Skin of body (tissue), 2 donors: ENCODE results near the gene KIAA1217. TPM values are rescaled to one million over a fixed set of nuclear protein-coding genes. Genes with fewer than 3 reads are reported as not detected.

Source experiments
- DNase-seq: peaks from one replicate; lab custom pipeline; 2025; lab: John Stamatoyannopoulos, UW
- total RNA-seq: library from RNA; depleted of rRNA; stranded (reverse); fragments of >200 nt; gene quantifications from one replicate; pipeline ENCODE4 v1.2.3, GENCODE V29; 2014

The KIAA1217 gene, protein sequence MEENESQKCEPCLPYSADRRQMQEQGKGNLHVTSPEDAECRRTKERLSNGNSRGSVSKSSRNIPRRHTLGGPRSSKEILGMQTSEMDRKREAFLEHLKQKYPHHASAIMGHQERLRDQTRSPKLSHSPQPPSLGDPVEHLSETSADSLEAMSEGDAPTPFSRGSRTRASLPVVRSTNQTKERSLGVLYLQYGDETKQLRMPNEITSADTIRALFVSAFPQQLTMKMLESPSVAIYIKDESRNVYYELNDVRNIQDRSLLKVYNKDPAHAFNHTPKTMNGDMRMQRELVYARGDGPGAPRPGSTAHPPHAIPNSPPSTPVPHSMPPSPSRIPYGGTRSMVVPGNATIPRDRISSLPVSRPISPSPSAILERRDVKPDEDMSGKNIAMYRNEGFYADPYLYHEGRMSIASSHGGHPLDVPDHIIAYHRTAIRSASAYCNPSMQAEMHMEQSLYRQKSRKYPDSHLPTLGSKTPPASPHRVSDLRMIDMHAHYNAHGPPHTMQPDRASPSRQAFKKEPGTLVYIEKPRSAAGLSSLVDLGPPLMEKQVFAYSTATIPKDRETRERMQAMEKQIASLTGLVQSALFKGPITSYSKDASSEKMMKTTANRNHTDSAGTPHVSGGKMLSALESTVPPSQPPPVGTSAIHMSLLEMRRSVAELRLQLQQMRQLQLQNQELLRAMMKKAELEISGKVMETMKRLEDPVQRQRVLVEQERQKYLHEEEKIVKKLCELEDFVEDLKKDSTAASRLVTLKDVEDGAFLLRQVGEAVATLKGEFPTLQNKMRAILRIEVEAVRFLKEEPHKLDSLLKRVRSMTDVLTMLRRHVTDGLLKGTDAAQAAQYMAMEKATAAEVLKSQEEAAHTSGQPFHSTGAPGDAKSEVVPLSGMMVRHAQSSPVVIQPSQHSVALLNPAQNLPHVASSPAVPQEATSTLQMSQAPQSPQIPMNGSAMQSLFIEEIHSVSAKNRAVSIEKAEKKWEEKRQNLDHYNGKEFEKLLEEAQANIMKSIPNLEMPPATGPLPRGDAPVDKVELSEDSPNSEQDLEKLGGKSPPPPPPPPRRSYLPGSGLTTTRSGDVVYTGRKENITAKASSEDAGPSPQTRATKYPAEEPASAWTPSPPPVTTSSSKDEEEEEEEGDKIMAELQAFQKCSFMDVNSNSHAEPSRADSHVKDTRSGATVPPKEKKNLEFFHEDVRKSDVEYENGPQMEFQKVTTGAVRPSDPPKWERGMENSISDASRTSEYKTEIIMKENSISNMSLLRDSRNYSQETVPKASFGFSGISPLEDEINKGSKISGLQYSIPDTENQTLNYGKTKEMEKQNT (N-terminal part only)
- total RNA-seq, result 19.8 TPM

DNA sequence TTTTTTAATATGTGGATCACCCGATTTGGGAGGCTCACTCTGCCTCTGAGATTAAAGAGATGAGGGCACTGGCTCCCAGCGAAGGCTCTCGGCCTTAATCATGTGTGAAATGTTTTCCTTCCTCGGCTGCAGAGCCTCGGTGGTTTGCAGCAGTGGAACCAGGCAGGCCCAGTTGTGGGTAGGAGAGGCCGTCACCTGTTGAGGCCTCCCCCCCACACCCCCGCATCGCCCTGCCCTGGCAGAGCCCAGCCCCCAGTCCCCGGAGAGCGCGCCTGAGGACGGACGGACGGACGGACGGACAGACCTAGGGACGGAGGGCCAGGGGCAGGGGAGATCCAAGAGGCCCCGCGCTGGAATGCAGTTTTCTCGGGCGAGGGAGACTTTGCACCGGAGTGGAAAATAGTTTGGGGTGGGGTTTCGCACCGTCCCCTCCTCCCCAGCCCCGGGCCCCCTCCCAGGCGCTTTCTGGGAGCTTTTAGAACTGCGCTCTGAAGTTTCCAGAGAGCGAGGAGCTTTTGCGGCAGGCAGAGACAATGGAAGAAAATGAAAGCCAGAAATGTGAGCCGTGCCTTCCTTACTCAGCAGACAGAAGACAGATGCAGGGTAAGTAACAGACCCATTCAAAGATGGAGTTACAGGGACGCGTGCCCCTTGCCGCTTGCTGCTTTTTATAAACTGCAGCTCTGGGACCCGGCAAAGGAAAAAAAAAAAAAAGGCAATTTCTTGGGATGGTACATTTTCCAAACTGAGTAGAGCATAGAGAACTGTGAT is at the start of gene KIAA1217:
Gene KIAA1217, plus strand, starts transcription at position 478 of the 771 bp plus-strand sequence. Its CDS starts 56 bp downstream, at position 534.
- DNase-seq, result peak; percentile 84

DNA sequence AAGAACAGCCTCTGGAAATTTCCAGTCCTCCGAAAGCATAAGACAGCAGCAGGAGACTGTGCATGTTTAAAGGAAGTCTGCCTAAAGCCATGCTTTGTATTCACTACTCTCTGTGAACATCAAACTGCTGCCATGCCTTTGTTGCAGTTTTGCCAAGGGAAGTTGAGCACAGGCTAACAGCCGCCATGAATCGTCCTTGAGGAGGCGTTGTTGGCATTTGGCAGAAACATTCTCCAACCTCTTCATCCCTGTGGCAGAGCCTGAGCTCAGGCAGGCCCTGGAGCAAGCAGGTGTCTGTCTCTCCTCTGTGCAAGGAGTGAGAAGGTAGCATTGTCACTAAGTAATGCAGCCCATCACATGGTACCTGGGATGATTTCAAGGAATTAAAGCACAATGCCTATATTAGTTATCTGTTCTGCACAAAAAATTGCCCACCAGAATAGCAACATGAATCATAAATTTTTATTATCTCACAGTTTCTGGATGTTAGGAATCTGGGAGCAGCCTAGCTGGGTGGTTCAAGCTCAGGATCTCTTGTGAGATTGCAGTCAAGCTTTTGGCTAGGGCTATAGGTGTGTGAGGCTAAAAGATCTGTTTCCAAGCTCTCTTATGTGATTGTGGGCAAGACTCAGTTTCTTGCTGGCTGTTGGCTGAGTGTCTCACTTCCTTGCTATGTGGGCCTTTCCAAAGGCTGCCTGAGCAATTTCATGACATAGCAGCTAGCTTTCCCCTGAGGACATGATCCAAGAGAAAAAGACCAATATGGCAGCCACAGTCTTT is 46.5 kb upstream of the KIAA1217 start:
- DNase-seq, result no peak

DNA sequence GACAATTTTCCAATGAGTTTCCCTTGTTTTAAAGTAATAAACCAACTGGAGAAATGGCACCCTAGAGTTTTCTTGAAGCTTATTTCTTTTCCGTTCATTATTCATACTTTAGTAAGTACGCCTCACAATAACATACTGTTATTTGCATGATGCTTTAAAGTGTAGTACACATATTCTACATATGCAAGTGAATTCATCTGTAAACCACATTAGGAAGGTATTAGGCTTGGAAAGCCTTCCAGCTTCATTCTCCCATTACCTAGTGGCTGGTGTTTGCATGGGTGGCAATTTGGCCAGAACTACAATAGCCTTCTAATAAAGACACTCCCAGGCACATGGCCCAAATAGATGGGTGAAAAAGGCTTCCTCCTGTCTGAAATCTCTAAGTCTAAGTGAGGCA is 45.5 kb upstream of the KIAA1217 start:
- DNase-seq, result no peak

DNA sequence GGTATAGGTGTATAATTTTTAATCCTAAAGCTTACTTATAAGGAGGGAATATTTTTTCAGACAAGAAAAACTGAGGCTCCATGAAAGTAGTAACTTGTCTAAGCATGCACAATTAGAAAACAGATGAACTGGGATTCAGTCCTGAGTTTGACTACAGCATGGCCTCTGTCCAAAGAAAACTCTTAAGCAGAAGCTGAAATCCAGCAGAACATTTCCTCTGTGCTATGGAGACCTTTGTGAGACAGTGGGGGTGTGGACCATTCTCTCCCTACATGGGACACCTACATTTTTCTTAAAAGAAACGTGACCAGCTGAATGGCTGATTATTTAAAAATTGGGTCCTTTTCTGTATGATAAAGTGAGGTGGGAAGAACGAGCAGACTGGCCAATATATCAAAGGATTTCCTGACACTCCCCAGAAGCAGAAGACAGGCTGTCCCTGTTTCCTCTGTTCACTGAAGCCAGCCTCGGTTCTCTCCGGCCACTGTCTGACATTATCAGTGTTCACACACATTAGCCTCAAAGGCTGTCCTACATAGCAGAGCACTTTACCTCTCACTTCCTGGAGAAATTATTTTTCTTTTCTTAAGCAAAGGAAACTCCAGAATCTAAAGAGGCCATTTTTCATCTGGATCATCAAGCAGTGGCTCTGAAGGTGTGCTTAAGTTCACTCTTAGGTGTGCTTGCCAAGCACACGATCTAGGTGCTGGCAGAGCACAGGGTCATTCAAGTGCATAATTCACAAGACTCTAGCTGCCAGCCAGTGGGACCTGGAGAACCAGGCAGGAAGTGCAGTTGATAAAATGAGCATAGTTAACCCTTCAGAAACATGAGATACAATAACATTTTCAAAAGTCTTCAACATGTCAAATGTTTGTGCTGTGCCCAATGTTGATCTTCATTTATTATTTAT is 40.4 kb upstream of the KIAA1217 start:
- DNase-seq, result no peak

DNA sequence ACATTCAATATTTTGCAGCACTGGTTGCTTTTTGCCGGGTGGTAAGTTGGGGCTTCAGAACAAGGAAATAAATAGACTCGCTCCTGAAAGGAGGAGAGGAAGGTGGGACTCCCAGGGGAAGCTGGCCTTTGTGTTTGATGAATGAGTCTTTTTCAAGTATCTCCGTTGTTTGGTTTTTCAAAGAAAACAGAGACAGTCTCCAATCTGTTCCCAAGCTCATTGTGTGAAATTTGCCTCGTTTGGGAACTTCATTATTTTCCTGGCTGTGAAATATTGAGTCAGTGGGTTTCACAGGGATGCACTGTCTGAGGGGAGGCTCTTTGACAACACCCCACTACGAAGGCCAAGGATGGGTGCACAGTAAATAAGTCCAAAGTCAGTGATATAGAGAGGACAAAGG is 38.7 kb upstream of the KIAA1217 start:
- DNase-seq, result no peak

DNA sequence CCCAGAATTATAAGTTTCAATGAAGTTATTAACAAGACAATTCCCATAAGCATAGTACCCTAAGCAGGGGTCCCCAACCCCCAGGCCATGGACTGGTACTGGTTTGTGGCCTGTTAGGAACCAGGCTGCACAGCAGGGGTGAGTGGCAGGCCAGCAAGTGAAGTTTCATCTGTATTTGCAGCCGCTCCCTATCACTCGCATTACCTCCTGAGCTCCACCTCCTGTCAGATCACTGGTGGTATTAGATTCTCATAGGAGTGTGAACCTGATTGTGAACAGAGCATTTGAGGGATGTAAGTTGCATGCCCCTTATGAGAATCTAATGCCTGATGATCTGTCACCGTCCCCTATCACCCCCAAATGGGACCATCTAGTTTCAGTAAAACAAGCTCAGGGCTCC is 36.0 kb upstream of the KIAA1217 start:
- no peak for DNase-seq

DNA sequence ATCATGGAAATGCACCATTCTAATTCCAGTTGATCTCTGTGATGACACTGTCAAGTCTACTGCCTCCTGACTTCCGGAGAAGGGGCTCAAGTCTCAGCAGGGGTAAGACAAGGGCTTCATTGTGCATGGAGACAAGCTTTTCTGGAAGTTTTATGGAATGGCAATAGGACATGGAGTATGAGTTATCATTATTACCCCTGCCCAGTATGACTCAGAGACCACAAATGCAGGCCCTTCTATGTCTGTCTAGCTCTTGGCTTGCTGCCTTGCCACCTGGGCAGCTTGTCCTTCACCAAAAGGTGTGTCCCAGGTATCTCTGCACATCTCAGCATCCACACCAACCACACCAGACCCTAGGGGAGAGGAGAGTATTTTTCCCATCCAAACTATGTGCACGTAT is 34.9 kb upstream of the KIAA1217 start:
- DNase-seq, result no peak

DNA sequence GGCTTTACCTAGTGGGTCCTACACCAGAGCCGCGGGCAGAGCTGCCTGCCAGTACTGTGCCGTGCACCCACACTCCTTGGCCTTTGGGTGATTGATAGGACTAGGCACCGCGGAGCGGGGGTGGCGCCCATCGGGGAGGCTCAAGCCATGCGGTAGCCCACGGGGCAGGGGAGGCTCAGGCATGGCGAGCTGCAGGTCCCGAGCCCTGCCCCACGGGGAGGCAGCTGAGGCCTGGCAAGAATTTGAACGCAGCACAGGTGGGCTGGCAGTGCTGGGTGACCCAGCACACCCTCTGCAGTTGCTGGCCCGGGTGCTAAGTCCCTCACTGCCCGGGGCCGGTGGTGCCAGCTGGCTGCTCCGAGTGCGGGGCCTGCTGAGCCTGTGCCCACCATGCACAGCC is 32.3 kb upstream of the KIAA1217 start:
- DNase-seq, result no peak

DNA sequence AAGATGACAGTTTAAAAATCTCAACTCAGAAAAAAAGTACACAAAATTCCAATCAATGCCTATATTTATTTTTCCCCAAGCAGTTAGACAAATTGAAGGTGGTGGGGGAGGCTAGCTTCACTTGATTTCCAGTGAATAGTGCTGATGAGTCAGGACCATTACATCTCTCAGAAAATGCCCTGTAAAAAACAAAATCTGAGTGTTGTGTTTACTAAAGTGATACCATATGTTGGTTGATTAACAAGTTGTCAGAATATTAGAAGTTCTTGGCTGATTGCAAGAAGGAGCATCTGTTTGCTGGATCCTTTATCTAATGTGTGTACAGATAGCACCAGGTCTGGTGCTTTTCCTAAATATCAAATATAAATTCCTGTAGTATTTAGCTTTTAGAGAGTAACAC is 31.3 kb upstream of the KIAA1217 start:
- DNase-seq, result peak; percentile 27

DNA sequence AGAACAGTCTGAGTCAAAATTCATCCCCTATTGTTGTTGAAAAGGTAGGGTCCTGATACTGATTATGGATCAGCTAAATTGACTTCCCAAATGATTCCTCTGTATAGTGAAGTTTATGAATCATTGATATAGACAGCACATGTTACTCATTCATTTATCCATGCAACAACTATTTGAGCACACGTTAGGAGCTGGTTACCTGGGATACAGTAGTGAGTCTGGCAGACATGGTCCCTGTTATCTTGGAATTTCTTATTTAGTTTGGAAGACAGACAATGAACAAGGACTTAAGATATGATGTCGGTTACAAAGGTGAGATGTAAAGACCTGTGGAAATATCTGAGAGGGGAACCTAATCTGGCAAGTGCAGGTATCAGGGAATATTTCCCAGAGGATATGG is 28.0 kb upstream of the KIAA1217 start:
- no peak for DNase-seq

DNA sequence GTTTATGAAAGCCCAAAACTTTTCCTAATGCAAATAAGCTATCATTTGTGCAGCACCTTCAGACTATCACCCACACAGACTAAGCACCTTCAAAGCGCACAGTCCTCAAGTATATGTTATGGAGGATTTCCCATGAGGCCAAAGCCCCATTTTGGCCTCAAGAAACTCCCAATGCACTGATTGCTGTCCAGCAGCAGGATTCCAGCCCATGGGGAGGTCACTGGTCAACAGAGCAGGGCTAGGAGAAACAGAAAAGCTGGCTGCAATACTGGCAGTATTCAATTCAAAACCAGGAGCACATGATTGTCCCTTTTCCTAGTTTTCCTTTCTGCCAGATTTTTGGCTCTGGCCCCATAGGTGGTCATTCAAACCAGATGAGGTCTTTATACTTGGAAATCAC is 24.5 kb upstream of the KIAA1217 start:
- DNase-seq, result no peak

DNA sequence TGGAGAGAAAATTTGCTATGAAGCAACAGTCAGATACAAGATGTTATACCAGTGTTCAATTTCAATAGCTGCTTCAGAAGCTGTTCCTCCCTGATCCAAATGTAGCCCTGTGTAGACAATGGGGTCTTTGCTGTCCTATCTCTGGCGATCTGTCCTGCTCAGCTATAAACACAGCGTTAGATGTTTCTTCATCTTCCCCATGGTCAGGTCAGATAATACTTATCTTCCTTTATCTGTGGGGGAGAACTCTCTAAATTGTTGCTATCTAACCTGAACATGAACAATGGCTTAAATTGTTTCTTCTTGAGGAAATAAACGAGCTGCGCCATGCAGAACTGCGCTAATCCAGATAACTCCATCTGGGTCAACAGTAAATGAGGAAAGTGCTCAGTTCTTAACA is 15.6 kb upstream of the KIAA1217 start:
- no peak for DNase-seq

DNA sequence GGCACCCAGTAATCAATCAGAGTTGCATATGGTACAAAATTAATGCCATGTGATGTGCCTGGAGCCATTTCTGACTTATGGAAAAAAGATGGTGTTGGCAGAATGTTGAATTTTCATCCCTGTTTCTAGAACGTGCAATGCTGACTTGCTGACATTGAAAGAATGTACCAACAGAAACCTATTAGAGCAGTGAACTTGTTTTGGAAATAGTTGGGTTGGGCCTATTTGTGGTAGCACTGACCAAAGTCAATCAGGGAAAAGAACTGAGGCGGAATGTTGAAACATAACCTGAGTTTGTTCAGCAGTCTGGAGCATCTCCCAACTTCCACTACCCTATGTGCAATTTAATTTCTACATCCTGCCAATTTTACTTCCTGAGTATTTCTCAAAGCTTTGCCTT is 11.7 kb upstream of the KIAA1217 start:
- DNase-seq, result peak; percentile 74

DNA sequence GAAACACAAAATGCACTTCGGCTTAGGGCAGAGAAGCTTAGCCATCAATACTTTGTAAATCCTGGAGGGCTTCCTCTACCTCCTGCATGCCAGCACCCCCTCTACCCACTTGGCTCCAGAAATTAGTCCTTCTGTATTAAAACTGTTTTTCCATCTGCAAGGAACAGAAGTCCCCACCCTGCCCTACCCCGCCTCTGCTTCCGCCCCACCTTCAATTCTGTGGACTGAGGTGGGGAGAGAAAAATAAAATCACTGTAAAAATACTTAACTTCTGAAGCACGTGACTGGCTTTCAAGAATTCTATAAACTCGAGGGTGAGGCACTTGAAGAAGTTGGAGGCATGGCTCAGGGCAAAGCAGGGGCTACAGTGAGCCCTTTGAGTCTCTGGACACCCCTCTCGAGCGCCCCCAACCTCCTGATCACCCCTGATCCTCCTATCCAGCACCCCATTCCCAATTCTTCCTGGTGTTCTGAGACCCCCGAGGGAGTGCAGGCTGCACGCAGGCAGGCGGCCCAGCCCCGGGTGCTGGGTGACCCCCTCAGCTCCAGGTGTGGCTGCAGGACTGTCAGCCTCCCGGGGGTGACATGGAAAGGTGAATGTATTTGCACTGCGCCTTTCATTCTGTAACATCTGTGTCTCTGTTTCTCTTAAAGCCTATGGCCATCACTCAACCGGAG is 7.3 kb upstream of the KIAA1217 start:
- DNase-seq, result no peak

DNA sequence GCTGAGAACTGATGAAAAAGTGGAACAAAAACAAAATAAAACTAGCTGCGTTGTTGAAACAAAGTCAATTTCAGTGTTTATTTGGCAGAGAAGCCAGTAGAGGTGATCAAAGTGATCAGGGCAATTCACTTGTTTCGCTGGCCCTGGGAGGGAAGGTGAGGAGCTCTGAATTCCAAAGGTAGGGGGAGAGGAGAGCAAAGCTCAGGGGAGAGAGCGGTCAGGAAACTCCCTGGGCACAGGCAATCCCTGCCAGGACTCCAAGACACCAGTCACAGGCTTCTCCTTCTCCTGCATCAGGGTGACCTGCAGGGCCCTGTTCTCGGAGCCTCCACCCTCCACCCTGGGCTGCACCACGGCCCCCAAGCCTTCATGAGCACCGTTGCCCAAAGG is 6.8 kb upstream of the KIAA1217 start:
- DNase-seq, result no peak

DNA sequence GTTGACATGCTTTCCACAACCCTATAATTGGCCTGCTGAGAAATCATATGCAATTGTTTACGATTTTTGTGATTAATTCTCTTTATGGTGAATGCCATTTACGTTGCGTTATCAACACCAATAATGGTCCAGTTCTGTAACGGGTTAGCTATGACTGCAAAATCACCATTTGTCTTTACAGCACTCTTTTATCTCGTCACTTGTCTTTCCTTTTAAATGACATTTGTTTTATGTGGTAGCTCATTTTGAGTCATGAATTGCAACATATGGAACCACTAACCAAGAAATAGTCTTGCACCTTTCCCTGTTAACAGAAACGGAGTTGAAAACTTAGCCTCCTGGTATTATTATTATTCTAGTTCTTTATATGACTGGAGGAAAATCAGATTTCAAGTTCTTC is 3.1 kb upstream of the KIAA1217 start:
- DNase-seq, result peak; percentile 60

DNA sequence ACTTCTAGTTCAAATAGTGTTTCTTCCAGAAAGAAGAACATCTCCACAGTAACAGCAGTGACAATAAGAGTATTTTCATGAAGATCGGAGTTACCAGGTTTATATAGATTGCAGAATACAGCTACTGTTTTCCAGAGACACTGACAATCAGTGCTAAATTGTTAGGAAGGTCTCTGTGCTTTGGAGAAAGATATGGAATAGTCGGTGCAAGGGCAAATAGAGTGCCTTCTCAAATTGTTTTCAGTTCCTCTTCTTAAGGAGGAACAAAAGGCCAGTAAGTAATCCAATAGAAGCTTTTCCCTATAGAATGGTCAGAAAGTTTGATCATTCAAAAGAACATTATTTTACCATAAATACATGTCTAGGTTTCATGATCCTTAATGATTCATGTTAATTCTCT is 2.6 kb upstream of the KIAA1217 start:
- DNase-seq, result no peak

DNA sequence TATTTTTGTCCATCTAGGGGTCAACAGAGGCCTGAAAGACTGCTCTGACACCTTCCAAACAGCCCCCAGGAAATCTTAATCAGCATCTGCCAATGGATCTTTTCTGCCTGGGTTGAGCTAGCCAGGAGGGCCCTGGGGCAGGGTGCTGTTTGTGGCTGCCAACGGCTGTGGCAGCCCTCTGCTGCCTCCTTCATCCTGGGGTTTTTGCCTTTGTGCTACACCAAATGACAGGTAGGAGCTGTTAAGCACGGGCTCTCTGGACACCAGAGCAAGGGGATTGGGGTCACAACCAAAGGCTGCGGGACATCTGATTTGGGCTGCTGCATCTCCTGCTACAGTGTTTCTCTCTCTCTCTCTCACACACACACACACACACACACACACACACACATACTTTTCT is 2.0 kb upstream of the KIAA1217 start:
- no peak for DNase-seq
